Panc1 (cell line): Measurements from ENCODE around the gene MSRB1. TPM values are rescaled to one million over a fixed set of nuclear protein-coding genes. Genes with fewer than 3 reads are reported as not detected.

ENCODE experiments used
- ATAC-seq: fragments of 200-7000 bp; cut with Tn5 transposase; 2 replicates; pipeline ENCODE4 v1.9.1; 2020; ENCODE audit warnings: mild to moderate bottlenecking, moderate library complexity
- BruUV-seq: library from RNA; stranded (reverse); fragments of 400-500 nt; replicated peaks from 2 replicates; lab custom pipeline; 2021; lab: Mats Ljungman, UMichigan
- CTCF ChIA-PET: fragments of 300-600 bp; sonication (Branson Sonifier 250); formaldehyde crosslinking; loops from one replicate; lab custom pipeline; 2022; ENCODE audit warnings: antibody characterized with exemption; lab: Charles Lee
- POLR2A ChIA-PET: fragments of 300-600 bp; sonication (Branson Sonifier 250); formaldehyde crosslinking; loops from one replicate; lab custom pipeline; 2022; ENCODE audit warnings: antibody characterized with exemption; lab: Charles Lee
- DNase-seq: peaks from one replicate; pipeline ENCODE4 v3.0.0-alpha.2; 2010; ENCODE audit warnings: low read depth, low spot score
- H3K27ac ChIP-seq: 2 replicates; pipeline ENCODE4 v1.5.1; 2011; ENCODE audit warnings: mild to moderate bottlenecking, low read length, inconsistent platforms
- H3K27me3 ChIP-seq: fragments of 200-500 bp; sonication (Bioruptor generic); 2 replicates; pipeline ENCODE4 v1.6.0; 2014; ENCODE audit warnings: low read length, inconsistent platforms; ENCODE audit not compliant: control insufficient read depth, insufficient read depth
- H3K36me3 ChIP-seq: fragments of 200-500 bp; sonication (Bioruptor generic); 2 replicates; pipeline ENCODE4 v1.5.1; 2014; ENCODE audit warnings: inconsistent platforms, mild to moderate bottlenecking, low read length, moderate library complexity; ENCODE audit not compliant: control insufficient read depth, insufficient read depth
- H3K4me1 ChIP-seq: 2 replicates; pipeline ENCODE4 v1.5.1; 2011; ENCODE audit warnings: inconsistent platforms, mild to moderate bottlenecking, low read length, moderate library complexity; ENCODE audit not compliant: control insufficient read depth, insufficient read depth
- H3K4me3 ChIP-seq, 2 experiments: 2 replicates each; pipeline ENCODE4 v1.5.1; 2011 to 2012; ENCODE audit warnings: low read depth in 2 of 2, low read length in 2 of 2, mild to moderate bottlenecking in 2 of 2, inconsistent platforms in 1 of 2, moderate library complexity in 1 of 2
- H3K9me3 ChIP-seq: fragments of 200-500 bp; sonication (Bioruptor generic); 2 replicates; pipeline ENCODE4 v1.5.1; 2014; ENCODE audit warnings: low read depth, mild to moderate bottlenecking, inconsistent platforms, low read length, moderate library complexity; ENCODE audit not compliant: control insufficient read depth, insufficient read depth
- CTCF ChIP-seq: fragments of 450-650 bp; IDR thresholded peaks from 2 replicates; pipeline ENCODE4 v1.5.1; 2017; ENCODE audit warnings: mild to moderate bottlenecking
- POLR2AphosphoS5 ChIP-seq: IDR thresholded peaks from 2 replicates; pipeline ENCODE4 v1.6.1; 2012; ENCODE audit warnings: mild to moderate bottlenecking, low read depth, low read length, moderate library complexity
- REST ChIP-seq, 2 experiments: IDR thresholded peaks; 2 replicates each; pipeline ENCODE4 v1.6.1; 2011 to 2012; ENCODE audit warnings: low read depth in 2 of 2, control low read depth in 1 of 2, low read length in 1 of 2, mild to moderate bottlenecking in 1 of 2, moderate library complexity in 1 of 2; ENCODE audit not compliant: insufficient read depth in 1 of 2
- SIN3A ChIP-seq: IDR thresholded peaks from 2 replicates; pipeline ENCODE4 v1.6.1; 2012; ENCODE audit warnings: low read depth, mild to moderate bottlenecking, low read length, moderate library complexity, borderline replicate concordance; ENCODE audit not compliant: insufficient read depth
- TCF7L2 ChIP-seq: IDR thresholded peaks from 2 replicates; pipeline ENCODE4 v1.6.1; 2011; ENCODE audit warnings: mild to moderate bottlenecking, low read depth, low read length, inconsistent platforms
- in situ Hi-C: cut with HindIII; loops from 2 replicates; pipeline ENCODE4 v1.10.0; 2016; ENCODE audit warnings: low sequenced_read_pairs, low pct_unique_long_range_greater_than_20kb
- intact Hi-C: fragments of 100-400 bp; cut with micrococcal nuclease; formaldehyde crosslinking; loops from one replicate; pipeline ENCODE4 v1.10.0; 2022; ENCODE audit not compliant: unreplicated experiment
- total RNA-seq: library from RNA; stranded (reverse); gene quantifications from one replicate; pipeline ENCODE4 v1.2.1, GENCODE V29; 2021; ENCODE audit not compliant: unreplicated experiment

MSRB1 gene
- total RNA-seq, 1 experiment from 2014 or later: 25.3 TPM

DNA sequence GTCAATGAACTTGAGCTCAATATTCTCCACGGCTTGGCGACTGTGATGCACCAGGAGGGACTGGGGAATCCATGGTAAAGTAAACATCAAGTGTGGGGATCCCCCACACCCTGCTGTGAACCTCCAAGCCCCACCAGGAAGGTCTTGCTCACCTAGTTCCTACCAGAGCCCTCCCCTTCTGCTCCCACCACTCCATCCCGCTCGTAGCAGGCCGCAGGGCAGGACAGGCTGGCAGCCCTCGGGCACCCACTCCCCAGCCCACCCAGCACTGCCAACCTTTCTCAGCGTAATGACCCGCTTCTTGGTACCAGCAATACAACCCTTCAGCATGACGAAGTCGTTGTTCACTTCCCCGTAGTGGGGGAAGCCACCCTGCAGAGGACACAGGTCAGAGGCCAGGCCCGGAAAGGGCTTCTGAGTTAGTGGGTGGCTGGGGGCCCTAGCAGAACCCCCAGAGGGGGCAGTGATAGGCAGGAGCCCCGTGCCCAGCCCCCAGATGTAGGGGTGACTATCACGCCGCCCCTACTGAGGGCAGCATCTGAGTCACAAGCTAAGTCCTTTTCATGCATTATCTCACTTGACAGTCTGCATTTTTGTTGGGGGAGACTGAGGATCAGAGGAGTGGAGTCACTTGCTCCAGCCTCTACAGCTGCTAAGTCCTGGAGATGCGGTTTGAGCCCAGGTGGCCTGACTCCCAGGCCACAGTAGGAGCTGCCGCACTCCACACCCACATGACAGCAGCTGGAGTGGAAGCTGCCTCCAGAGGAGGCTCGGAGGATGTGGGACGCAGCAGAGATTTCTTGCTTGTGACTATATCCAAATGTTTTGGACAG lies 2.8 kb upstream of the MSRB1 start:
- in situ Hi-C loops: no loop called here
- CTCF ChIA-PET: no interaction called here
- no TSS peak for BruUV-seq
- H3K4me3 ChIP-seq: no peak overlapping the region
- ATAC-seq (no peak), DNase-seq (no peak)
- H3K9me3 ChIP-seq: no peaks in the 10 kb centered on the region
- H3K36me3 ChIP-seq: no peaks in the 10 kb centered on the region; the same call in 1 of the 2 replicates
- TF ChIP-seq REST (IDR thresholded peaks at IDR 0.05; ENCODE audit: insufficient read depth in 1 of 2, low read depth in 2 of 2, low read length in 1 of 2) (no peak), TCF7L2 (no peak), CTCF (no peak), SIN3A (no peak)
- H3K27me3 ChIP-seq: no peaks in the 10 kb centered on the region
- H3K4me1 ChIP-seq: peaks cover 11% of the 10 kb centered on the region
- no peak overlapping the region for H3K27ac ChIP-seq
- intact Hi-C loops: no loop called here
- POLR2A ChIA-PET: no interaction called here

- BruUV-seq: no TSS peak
- TF ChIP-seq SIN3A: no peak
- no peak for TF ChIP-seq POLR2AphosphoS5
- no peak for TF ChIP-seq TCF7L2
- no peak for TF ChIP-seq REST (IDR thresholded peaks at IDR 0.05; ENCODE audit: insufficient read depth in 1 of 2, low read depth in 2 of 2, low read length in 1 of 2)
- no peak for TF ChIP-seq CTCF
- H3K27ac ChIP-seq: no peak overlapping the region
- in situ Hi-C loops (no loop called here), intact Hi-C loops (no loop called here)
- POLR2A ChIA-PET: no interaction called here
- no peak for ATAC-seq
- no peaks in the 10 kb centered on the region for H3K9me3 ChIP-seq
- H3K4me1 ChIP-seq: peaks cover 11% of the 10 kb centered on the region
- H3K36me3 ChIP-seq: no peaks in the 10 kb centered on the region; the same call in 1 of the 2 replicates
- no peak for DNase-seq
- H3K27me3 ChIP-seq: no peaks in the 10 kb centered on the region
- H3K4me3 ChIP-seq: no peak overlapping the region
- CTCF ChIA-PET: no interaction called here
Observed at GRCh38 chr16:1944612-1945199, 1.7 kb upstream of the MSRB1 start.
